ENCODE measurements around the gene SPATS2. TPM values are rescaled to one million over a fixed set of nuclear protein-coding genes. Genes with fewer than 3 reads are reported as not detected.
"Not testable (repeated sequence)": the region's sequence is repeated elsewhere in the genome, so short reads cannot be mapped to it uniquely, and the experiment has no call there.

SPATS2 gene
- polyA plus RNA-seq, 1 experiment = 23.1 TPM

DNA sequence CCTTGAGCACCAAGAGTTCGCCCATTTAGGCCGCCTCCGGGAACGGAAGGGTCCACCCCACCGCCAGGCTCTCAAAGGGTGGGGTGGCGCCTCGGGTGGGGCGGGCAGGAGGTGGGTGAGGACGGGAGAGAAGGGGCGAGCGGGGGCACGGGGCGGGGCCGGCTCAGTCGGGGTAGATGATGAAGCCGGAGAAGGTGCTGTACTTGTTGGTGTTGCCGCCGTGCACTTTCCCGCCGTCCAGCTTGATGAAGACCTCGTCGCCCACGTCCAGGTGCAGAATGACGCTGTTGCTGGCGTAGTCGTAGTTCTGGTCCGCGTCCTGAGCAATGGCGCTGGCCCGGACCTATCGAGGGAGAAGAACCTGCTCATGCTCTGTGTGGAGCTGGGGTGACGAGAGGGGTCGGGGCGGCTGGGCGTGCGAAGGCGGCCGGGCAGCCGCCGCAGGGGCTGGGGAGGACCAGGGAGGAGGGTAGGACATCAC lies 34.3 kb upstream of the SPATS2 start:
- ChIA-PET CTCF (interaction anchor here (1.5 to 5.3 kb wide), 11 partner anchors 9 to 290 kb away, joined by 6 to 71 read pairs (median 21); partner anchors contain the start of genes DNAJC22, PRPF40B and PRPH), POLR2A (no interaction called here)
- Histone ChIP-seq H3K4me3 (ENCODE audit: low read depth, low read length) (peak overlapping the region; percentile 14; the same call in 1 of the 2 replicates), H3K36me3 (ENCODE audit: control insufficient read depth, insufficient read depth, low read length) (no peaks in the 10 kb centered on the region), H3K27me3 (ENCODE audit: control insufficient read depth, insufficient read depth, low read length) (peaks cover 12% of the 10 kb centered on the region)
- no peak for TF ChIP-seq CTCF (IDR thresholded peaks at IDR 0.05; ENCODE audit: insufficient read depth, low read depth, low read length)
- no peak for DNase-seq (ENCODE audit: low read depth)

DNA sequence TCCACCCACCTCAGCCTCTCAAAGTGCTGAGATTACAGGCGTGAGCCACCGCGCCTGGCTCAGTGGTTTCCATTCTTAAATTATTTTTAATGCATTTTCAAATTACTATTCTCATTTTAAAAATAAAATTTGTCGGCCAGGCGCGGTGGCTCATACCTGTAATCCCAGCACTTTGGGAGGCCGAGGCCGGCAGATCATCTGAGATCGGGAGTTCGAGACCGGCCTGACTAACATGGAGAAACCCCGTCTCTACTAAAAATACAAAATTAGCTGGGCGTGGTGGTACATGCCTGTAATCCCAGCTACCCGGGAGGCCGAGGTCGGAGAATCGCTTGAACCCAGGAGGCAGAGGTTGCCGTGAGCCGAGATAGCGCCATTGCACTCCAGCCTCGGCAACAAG lies 33.5 kb upstream of the SPATS2 start:
- H3K4me3 ChIP-seq (ENCODE audit: low read depth, low read length); DNase-seq (ENCODE audit: low read depth); H3K36me3 ChIP-seq (ENCODE audit: control insufficient read depth, insufficient read depth, low read length); POLR2A ChIA-PET: not testable (repeated sequence)
- CTCF ChIA-PET = interaction anchor here (2.0 to 5.3 kb wide), 7 partner anchors 8 to 248 kb away, joined by 6 to 71 read pairs (median 49); partner anchors contain the start of genes DNAJC22 and PRPH
- peaks cover 18% of the 10 kb centered on the region for H3K27me3 ChIP-seq (ENCODE audit: control insufficient read depth, insufficient read depth, low read length)

DNA sequence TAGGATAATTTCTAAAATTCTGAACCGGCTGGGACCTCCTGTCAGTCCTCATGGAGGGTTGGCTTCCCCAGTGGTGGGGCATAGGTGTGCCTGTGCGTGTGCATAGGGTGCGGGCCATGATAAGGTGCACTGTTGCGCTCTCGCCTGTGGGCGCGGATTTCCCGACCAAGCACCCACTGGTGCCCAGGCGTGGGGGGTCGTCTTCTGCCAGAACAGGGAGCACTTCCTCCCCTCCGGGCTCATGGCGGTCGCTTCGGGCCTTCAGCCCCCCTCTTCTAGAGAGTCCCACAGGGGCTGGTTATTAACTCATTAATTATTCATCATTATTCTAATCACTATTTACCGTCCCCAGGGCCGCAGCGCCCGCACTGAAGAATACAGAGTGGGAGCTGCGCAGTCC lies 33.0 kb upstream of the SPATS2 start:
- no peak for DNase-seq (ENCODE audit: low read depth)
- Histone ChIP-seq H3K4me3 (ENCODE audit: low read depth, low read length) (no peak overlapping the region), H3K36me3 (ENCODE audit: control insufficient read depth, insufficient read depth, low read length) (no peaks in the 10 kb centered on the region), H3K27me3 (ENCODE audit: control insufficient read depth, insufficient read depth, low read length) (peaks cover 18% of the 10 kb centered on the region)
- CTCF ChIA-PET = interaction anchor here (0.7 to 6.0 kb wide), 5 partner anchors 9 to 247 kb away, joined by 3 to 35 read pairs (median 6); partner anchors contain the start of gene DNAJC22
- TF ChIP-seq CTCF (IDR thresholded peaks at IDR 0.05; ENCODE audit: insufficient read depth, low read depth, low read length) = no peak
- POLR2A ChIA-PET = no interaction called here

DNA sequence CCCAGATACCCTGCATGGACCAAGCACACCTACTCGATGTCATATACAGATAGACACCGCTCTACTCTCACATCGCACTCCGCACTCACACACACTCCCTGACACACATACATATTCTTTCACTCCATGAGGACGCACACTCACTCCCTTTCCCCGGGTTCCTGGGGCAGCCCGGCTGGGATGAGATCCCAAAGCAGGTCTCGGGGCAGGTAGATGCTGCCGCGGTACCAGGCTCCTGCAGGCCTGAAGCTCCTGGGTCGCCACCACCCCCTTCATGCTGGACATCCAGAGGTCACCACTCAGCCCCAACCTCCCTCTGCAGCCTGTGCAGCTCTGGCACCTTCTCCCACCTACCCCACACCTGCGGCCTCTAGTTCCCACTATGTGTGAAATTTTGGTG lies 32.6 kb upstream of the SPATS2 start:
- DNase-seq (ENCODE audit: low read depth) = no peak
- Histone ChIP-seq H3K4me3 (ENCODE audit: low read depth, low read length) (no peak overlapping the region), H3K36me3 (ENCODE audit: control insufficient read depth, insufficient read depth, low read length) (no peaks in the 10 kb centered on the region), H3K27me3 (ENCODE audit: control insufficient read depth, insufficient read depth, low read length) (peaks cover 18% of the 10 kb centered on the region)
- TF ChIP-seq CTCF (IDR thresholded peaks at IDR 0.05; ENCODE audit: insufficient read depth, low read depth, low read length) = no peak
- ChIA-PET POLR2A (no interaction called here), CTCF (interaction anchor here (0.6 to 6.0 kb wide), 8 partner anchors 8 to 246 kb away, joined by 3 to 35 read pairs (median 4); partner anchors contain the start of gene DNAJC22)

GRCh38 chr12:49335118-49335954 lies 31.9 kb upstream of the SPATS2 start:
- CTCF ChIA-PET = interaction anchor here (0.6 to 6.0 kb wide), 13 partner anchors 8 to 246 kb away, joined by 3 to 35 read pairs (median 4); partner anchors contain the start of genes DNAJC22, PRPH and TROAP
- no peak for TF ChIP-seq CTCF (IDR thresholded peaks at IDR 0.05; ENCODE audit: insufficient read depth, low read depth, low read length)
- POLR2A ChIA-PET = no interaction called here

More at GRCh38 chr12:49335118-49335954, 31.9 kb upstream of the SPATS2 start:
- Histone ChIP-seq H3K4me3 (ENCODE audit: low read depth, low read length) (no peak overlapping the region), H3K27me3 (ENCODE audit: control insufficient read depth, insufficient read depth, low read length) (peaks cover 22% of the 10 kb centered on the region), H3K36me3 (ENCODE audit: control insufficient read depth, insufficient read depth, low read length) (no peaks in the 10 kb centered on the region)
- no peak for DNase-seq (ENCODE audit: low read depth)

All from BJ (cell line).